Measurements from ENCODE around the gene IFNAR1.

Gene IFNAR1

DNA sequence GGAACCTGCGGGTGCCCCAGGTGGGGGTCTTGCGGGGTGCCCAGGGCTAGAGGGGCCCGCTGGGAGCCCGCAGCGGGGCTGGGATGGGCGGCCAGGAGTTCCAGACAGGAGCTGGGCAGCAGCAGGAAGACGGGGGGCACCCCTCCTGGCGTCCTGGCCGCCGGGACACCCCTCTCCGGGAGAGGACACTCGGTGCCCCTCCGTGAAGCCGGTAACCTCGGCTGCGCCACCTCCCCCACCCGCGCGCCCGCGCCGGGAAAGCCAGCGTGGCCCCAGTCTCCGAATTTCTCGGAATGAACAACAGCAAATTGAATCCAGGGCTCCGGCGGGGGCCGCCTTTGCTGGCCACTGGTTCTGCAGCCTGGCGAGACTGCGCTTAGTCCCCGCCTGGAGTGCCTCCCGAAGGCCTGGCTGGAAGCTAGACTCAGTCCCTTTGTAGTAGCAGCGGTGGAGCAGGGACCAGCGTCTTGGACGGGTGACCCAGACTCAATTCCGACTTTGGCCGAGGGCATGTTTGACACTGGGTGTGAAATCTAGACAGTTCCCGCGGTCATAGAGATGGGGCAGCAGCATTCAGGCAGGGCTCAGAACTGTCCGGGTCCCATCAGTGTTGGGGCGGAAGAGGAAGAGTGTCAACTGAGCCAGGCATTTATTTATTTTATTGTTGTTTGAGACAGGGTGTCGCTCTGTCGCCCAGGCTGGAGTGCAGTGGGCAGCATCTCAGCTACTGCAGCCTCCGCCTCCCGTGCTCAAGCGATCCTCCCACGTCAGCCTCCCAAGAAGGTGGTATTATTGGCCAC is 79.2 kb downstream of the IFNAR1 start:
- no peak for DNase-seq

DNA sequence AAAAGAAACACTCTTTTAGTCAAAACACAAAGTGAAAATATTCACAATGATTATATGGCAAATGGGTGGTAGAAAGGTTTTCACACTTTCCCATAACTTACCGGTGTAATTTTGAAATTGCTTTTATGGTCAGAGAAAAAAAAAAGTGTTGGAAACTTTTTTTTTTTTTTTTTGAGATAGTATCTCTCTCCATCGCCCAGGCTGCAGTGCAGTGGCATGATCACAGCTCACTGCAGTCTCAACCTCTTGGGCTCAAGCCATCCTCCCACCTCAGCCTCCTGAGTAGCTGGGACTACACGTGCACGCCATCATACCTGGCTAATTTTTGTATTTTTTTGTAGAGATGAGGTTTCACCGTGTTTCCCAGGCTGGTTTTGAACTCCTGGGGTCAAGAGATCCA is 81.7 kb downstream of the IFNAR1 start:
- DNase-seq: no peak
